Activated naive CD4-positive, alpha-beta T cell treated with anti-CD3 and anti-CD28 coated beads, Interleukin-2, amount 10 ng/mL, durations not matched to agents 7 days and 5 days (primary cell): ENCODE results near the gene ABR.

Source experiments
- CTCF ChIA-PET: fragments of 350-600 bp; sonication (Branson Sonifier 250); formaldehyde crosslinking; loops from one replicate; lab custom pipeline; 2021; ENCODE audit warnings: antibody characterized with exemption; lab: Charles Lee
- DNase-seq: peaks from one replicate; pipeline ENCODE4 v3.0.0-alpha.2; 2020
- H3K27ac Mint-ChIP-seq: one replicate; pipeline ENCODE4 v1.8.0; 2021; ENCODE audit warnings: mild to moderate bottlenecking, moderate library complexity, mixed read lengths
- H3K27me3 Mint-ChIP-seq: one replicate; pipeline ENCODE4 v1.8.0; 2021; ENCODE audit warnings: mild to moderate bottlenecking, mixed read lengths
- H3K36me3 Mint-ChIP-seq: one replicate; pipeline ENCODE4 v1.8.0; 2021; ENCODE audit warnings: mixed read lengths
- H3K4me1 Mint-ChIP-seq: one replicate; pipeline ENCODE4 v1.8.0; 2021; ENCODE audit warnings: mixed read lengths
- H3K4me3 Mint-ChIP-seq: one replicate; pipeline ENCODE4 v1.8.0; 2021; ENCODE audit warnings: mild to moderate bottlenecking, moderate library complexity, mixed read lengths
- H3K9me3 Mint-ChIP-seq: one replicate; pipeline ENCODE4 v1.8.0; 2021; ENCODE audit warnings: mixed read lengths

Gene ABR

GRCh38 chr17:1179818-1180742 lies at the start of gene ABR:
Gene ABR (minus strand): TSS chr17:1179981. CDS start chr17:1179727, 254 bp downstream.
- H3K4me3 Mint-ChIP-seq = peak within 1 kb of the TSS; percentile 62
- CTCF ChIA-PET = interaction anchor here (1.3 kb wide), 1 partner anchor 58 kb away, joined by 6 read pairs; no protein-coding TSS in a partner anchor
- peaks cover 13% of the 10 kb centered on the region for H3K4me1 Mint-ChIP-seq
- DNase-seq = peak; percentile 74
- H3K27me3 Mint-ChIP-seq = peaks cover 88% of the 10 kb centered on the region
- H3K9me3 Mint-ChIP-seq = no peaks in the 10 kb centered on the region
- no peak within 1 kb of the TSS for H3K27ac Mint-ChIP-seq
- H3K36me3 Mint-ChIP-seq = no peaks in the 10 kb centered on the region

- peak; percentile 65 for DNase-seq
- Mint-ChIP-seq H3K9me3 (no peaks in the 10 kb centered on the region), H3K27ac (no peak overlapping the region), H3K4me1 (peaks cover 21% of the 10 kb centered on the region), H3K4me3 (peak overlapping the region; percentile 65), H3K36me3 (peaks cover 5% of the 10 kb centered on the region), H3K27me3 (peaks cover 81% of the 10 kb centered on the region)
- CTCF ChIA-PET = interaction anchor here (0.6 kb wide), 1 partner anchor 920 kb away, joined by 3 read pairs; no protein-coding TSS in a partner anchor
These were observed 49.6 kb upstream of the ABR start for GRCh38 chr17:1229349-1229899.

- Mint-ChIP-seq H3K4me1 (peaks cover 21% of the 10 kb centered on the region), H3K27ac (no peak overlapping the region), H3K4me3 (peak overlapping the region; percentile 69), H3K27me3 (peaks cover 78% of the 10 kb centered on the region), H3K36me3 (peaks cover 5% of the 10 kb centered on the region), H3K9me3 (no peaks in the 10 kb centered on the region)
- CTCF ChIA-PET = interaction anchor here (0.6 to 1.7 kb wide), 2 partner anchors 106 to 920 kb away, joined by 3 to 4 read pairs; no protein-coding TSS in a partner anchor
- DNase-seq = no peak
These were observed 49.1 kb upstream of the ABR start for GRCh38 chr17:1228781-1229348.

- CTCF ChIA-PET = interaction anchor here (0.5 to 1.7 kb wide), 2 partner anchors 106 to 182 kb away, joined by 3 to 4 read pairs; no protein-coding TSS in a partner anchor
- peak; percentile 33 for DNase-seq
- Mint-ChIP-seq H3K36me3 (peaks cover 5% of the 10 kb centered on the region), H3K4me1 (peaks cover 21% of the 10 kb centered on the region), H3K4me3 (peak overlapping the region; percentile 69), H3K9me3 (no peaks in the 10 kb centered on the region), H3K27ac (peak overlapping the region; percentile 28), H3K27me3 (peaks cover 81% of the 10 kb centered on the region)
These were observed 48.4 kb upstream of the ABR start for GRCh38 chr17:1227917-1228780.

- peaks cover 5% of the 10 kb centered on the region for H3K36me3 Mint-ChIP-seq
- DNase-seq = no peak
- H3K4me3 Mint-ChIP-seq = peak overlapping the region; percentile 69
- no peak overlapping the region for H3K27ac Mint-ChIP-seq
- CTCF ChIA-PET = interaction anchor here (1.7 kb wide), 1 partner anchor 105 kb away, joined by 4 read pairs; no protein-coding TSS in a partner anchor
- H3K4me1 Mint-ChIP-seq = peaks cover 21% of the 10 kb centered on the region
- peaks cover 76% of the 10 kb centered on the region for H3K27me3 Mint-ChIP-seq
- no peaks in the 10 kb centered on the region for H3K9me3 Mint-ChIP-seq
These were observed 47.6 kb upstream of the ABR start for GRCh38 chr17:1227365-1227764.

GRCh38 chr17:1226308-1226707 lies 46.5 kb upstream of the ABR start:
- Mint-ChIP-seq H3K4me3 (no peak overlapping the region), H3K27me3 (peaks cover 74% of the 10 kb centered on the region)

GRCh38 chr17:1224330-1224729 lies 44.5 kb upstream of the ABR start:
- peaks cover 2% of the 10 kb centered on the region for H3K36me3 Mint-ChIP-seq
- no peak for DNase-seq
- CTCF ChIA-PET = interaction anchor here (1.0 kb wide), 1 partner anchor 10 kb away, joined by 3 read pairs; no protein-coding TSS in a partner anchor
- no peak overlapping the region for H3K27ac Mint-ChIP-seq
- H3K27me3 Mint-ChIP-seq = peaks cover 64% of the 10 kb centered on the region
- no peak overlapping the region for H3K4me3 Mint-ChIP-seq
- peaks cover 9% of the 10 kb centered on the region for H3K4me1 Mint-ChIP-seq
- H3K9me3 Mint-ChIP-seq = no peaks in the 10 kb centered on the region

More at GRCh38 chr17:1226308-1226707, 46.5 kb upstream of the ABR start:
- CTCF ChIA-PET = no interaction called here
- Mint-ChIP-seq H3K4me1 (peaks cover 15% of the 10 kb centered on the region), H3K27ac (no peak overlapping the region), H3K9me3 (no peaks in the 10 kb centered on the region), H3K36me3 (peaks cover 5% of the 10 kb centered on the region)
- no peak for DNase-seq

- Mint-ChIP-seq H3K27me3 (peaks cover 63% of the 10 kb centered on the region), H3K4me3 (no peak overlapping the region), H3K4me1 (peaks cover 9% of the 10 kb centered on the region), H3K36me3 (peaks cover 2% of the 10 kb centered on the region), H3K9me3 (no peaks in the 10 kb centered on the region), H3K27ac (no peak overlapping the region)
- CTCF ChIA-PET = interaction anchor here (1.0 kb wide), 1 partner anchor 10 kb away, joined by 3 read pairs; no protein-coding TSS in a partner anchor
- no peak for DNase-seq
These were observed 43.9 kb upstream of the ABR start for GRCh38 chr17:1223662-1224061.

- Mint-ChIP-seq H3K4me1 (peaks cover under 1% of the 10 kb centered on the region), H3K4me3 (no peak overlapping the region), H3K36me3 (no peaks in the 10 kb centered on the region), H3K27ac (no peak overlapping the region), H3K9me3 (no peaks in the 10 kb centered on the region), H3K27me3 (peaks cover 50% of the 10 kb centered on the region)
- CTCF ChIA-PET = no interaction called here
- DNase-seq = no peak
These were observed 42.5 kb upstream of the ABR start for GRCh38 chr17:1222321-1222720.

- no peak for DNase-seq
- no peaks in the 10 kb centered on the region for H3K36me3 Mint-ChIP-seq
- CTCF ChIA-PET = no interaction called here
- H3K4me3 Mint-ChIP-seq = no peak overlapping the region
- H3K9me3 Mint-ChIP-seq = no peaks in the 10 kb centered on the region
- no peak overlapping the region for H3K27ac Mint-ChIP-seq
- no peaks in the 10 kb centered on the region for H3K4me1 Mint-ChIP-seq
- peaks cover 49% of the 10 kb centered on the region for H3K27me3 Mint-ChIP-seq
These were observed 41.4 kb upstream of the ABR start for GRCh38 chr17:1221209-1221608.

GRCh38 chr17:1220346-1220745 lies 40.6 kb upstream of the ABR start:
- CTCF ChIA-PET = no interaction called here
- Mint-ChIP-seq H3K27ac (no peak overlapping the region), H3K4me3 (no peak overlapping the region), H3K4me1 (no peaks in the 10 kb centered on the region), H3K9me3 (no peaks in the 10 kb centered on the region), H3K36me3 (no peaks in the 10 kb centered on the region), H3K27me3 (peaks cover 46% of the 10 kb centered on the region)
- no peak for DNase-seq

- H3K4me1 Mint-ChIP-seq = no peaks in the 10 kb centered on the region
- no peak overlapping the region for H3K27ac Mint-ChIP-seq
- H3K27me3 Mint-ChIP-seq = peaks cover 42% of the 10 kb centered on the region
- no peak for DNase-seq
- CTCF ChIA-PET = no interaction called here
- no peaks in the 10 kb centered on the region for H3K36me3 Mint-ChIP-seq
- no peak overlapping the region for H3K4me3 Mint-ChIP-seq
- H3K9me3 Mint-ChIP-seq = no peaks in the 10 kb centered on the region
These were observed 37.3 kb upstream of the ABR start for GRCh38 chr17:1217089-1217385.

GRCh38 chr17:1216217-1217088 lies 36.7 kb upstream of the ABR start:
- H3K9me3 Mint-ChIP-seq = no peaks in the 10 kb centered on the region
- peaks cover 41% of the 10 kb centered on the region for H3K27me3 Mint-ChIP-seq
- H3K4me3 Mint-ChIP-seq = no peak overlapping the region
- no peak for DNase-seq
- no peak overlapping the region for H3K27ac Mint-ChIP-seq
- no peaks in the 10 kb centered on the region for H3K4me1 Mint-ChIP-seq
- CTCF ChIA-PET = no interaction called here
- H3K36me3 Mint-ChIP-seq = no peaks in the 10 kb centered on the region
